K562 (cell line): ENCODE measurements around the gene ATP1A3. TPM values are rescaled to one million over a fixed set of nuclear protein-coding genes. Genes with fewer than 3 reads are reported as not detected.

Experiments used
- ELF2 ChIP-seq: fragments of 250-450 bp; sonication (Bioruptor Pico); IDR thresholded peaks from 2 replicates; pipeline ENCODE4 v1.5.0; 2021; ENCODE audit warnings: mild to moderate bottlenecking
- EP300 ChIP-seq: IDR thresholded peaks from 2 replicates; pipeline ENCODE4 v1.6.1; 2012; ENCODE audit warnings: low read length, improper control_type of control experiment
- EP400 ChIP-seq: fragments of 450-650 bp; IDR thresholded peaks from 2 replicates; pipeline ENCODE4 v1.6.1; 2017; ENCODE audit warnings: antibody characterized with exemption, mild to moderate bottlenecking, moderate library complexity
- ESRRA ChIP-seq: fragments of 450-650 bp; IDR thresholded peaks from 2 replicates; pipeline ENCODE4 v1.6.1; 2014; ENCODE audit warnings: low read depth, mild to moderate bottlenecking, moderate library complexity, borderline replicate concordance
- EZH2 ChIP-seq: IDR thresholded peaks from 2 replicates; pipeline ENCODE4 v1.6.1; 2012; ENCODE audit warnings: low read depth, mild to moderate bottlenecking, inconsistent platforms, low read length, borderline replicate concordance
- FOXK2 ChIP-seq, 2 experiments: fragments of 450-650 bp; IDR thresholded peaks in 1 of 2; conservative IDR thresholded peaks in 1 of 2; 2 replicates each; pipeline ENCODE4 v1.6.1; 2016; ENCODE audit warnings: low read depth in 2 of 2, mild to moderate bottlenecking in 1 of 2
- GABPB1 ChIP-seq: sonication (generic); formaldehyde crosslinking; IDR thresholded peaks from 2 replicates; pipeline ENCODE4 v1.8.0; 2022; ENCODE audit warnings: mild to moderate bottlenecking, missing genetic modification reagents
- GATA2 ChIP-seq: sonication (generic); formaldehyde crosslinking; IDR thresholded peaks from 2 replicates; pipeline ENCODE4 v1.4.0; 2020; ENCODE audit warnings: mild to moderate bottlenecking, missing genetic modification reagents
- HMGN3 ChIP-seq: IDR thresholded peaks from 2 replicates; pipeline ENCODE4 v1.6.1; 2011; ENCODE audit warnings: borderline replicate concordance, low read depth, mild to moderate bottlenecking, mixed read lengths, low read length; ENCODE audit not compliant: insufficient read length; ENCODE audit errors: extremely low read depth
- JUN ChIP-seq, 2 experiments: sonication (generic) in 1 of 2; formaldehyde crosslinking in 1 of 2; IDR thresholded peaks; 2 replicates each; pipeline versions ENCODE4 v1.6.1 to v1.8.0; 2012 to 2022; ENCODE audit warnings: borderline replicate concordance in 2 of 2, mild to moderate bottlenecking in 2 of 2, improper control_type of control experiment in 1 of 2, low read depth in 1 of 2, low read length in 1 of 2, missing genetic modification reagents in 1 of 2
- NBN ChIP-seq: fragments of 450-650 bp; IDR thresholded peaks from 2 replicates; pipeline ENCODE4 v1.6.1; 2016; ENCODE audit warnings: low read depth, mild to moderate bottlenecking
- NCOA1 ChIP-seq: fragments of 450-650 bp; IDR thresholded peaks from 2 replicates; pipeline ENCODE4 v1.6.1; 2016; ENCODE audit warnings: low read depth
- NFE2 ChIP-seq: IDR thresholded peaks from 2 replicates; pipeline ENCODE4 v1.6.1; 2014; ENCODE audit warnings: antibody characterized with exemption, low read depth
- POLR2A ChIP-seq: fragments of 450-650 bp; conservative IDR thresholded peaks from 2 replicates; pipeline ENCODE4 v1.6.1; 2016
- PURB ChIP-seq: sonication (generic); formaldehyde crosslinking; IDR thresholded peaks from 2 replicates; pipeline ENCODE4 v1.9.0; 2021; ENCODE audit warnings: low read depth, mild to moderate bottlenecking, missing genetic modification reagents
- RBFOX2 ChIP-seq: fragments of 200-400 bp; formaldehyde crosslinking; IDR thresholded peaks from 2 replicates; pipeline ENCODE4 v1.6.1; 2017; ENCODE audit warnings: low read depth, mild to moderate bottlenecking, low read length, moderate library complexity
- RBM14 ChIP-seq: fragments of 200-400 bp; formaldehyde crosslinking; IDR thresholded peaks from 2 replicates; pipeline ENCODE4 v1.6.1; 2018; ENCODE audit warnings: low read depth, mild to moderate bottlenecking, low read length, moderate library complexity, borderline replicate concordance; ENCODE audit not compliant: insufficient read depth
- RBM34 ChIP-seq: fragments of 200-400 bp; formaldehyde crosslinking; IDR thresholded peaks from 2 replicates; pipeline ENCODE4 v1.6.1; 2018; ENCODE audit warnings: low read length, borderline replicate concordance; ENCODE audit not compliant: insufficient read depth
- TAF9B ChIP-seq: fragments of 450-650 bp; IDR thresholded peaks from 2 replicates; pipeline ENCODE4 v1.6.1; 2018; ENCODE audit warnings: mild to moderate bottlenecking; ENCODE audit not compliant: partially characterized antibody
- ZBTB12 ChIP-seq: fragments of 250-450 bp; sonication (Bioruptor Pico); IDR thresholded peaks from 2 replicates; pipeline ENCODE4 v1.4.0; 2020
- ZC3H8 ChIP-seq: fragments of 450-650 bp; IDR thresholded peaks from 2 replicates; pipeline ENCODE4 v1.6.1; 2017
- ZNF121 ChIP-seq: sonication (generic); formaldehyde crosslinking; conservative IDR thresholded peaks from 2 replicates; pipeline ENCODE4 v1.8.0; 2022; ENCODE audit warnings: missing genetic modification reagents
- ZNF212 ChIP-seq: fragments of 450-650 bp; formaldehyde crosslinking; IDR thresholded peaks from 2 replicates; pipeline ENCODE4 v1.4.0; 2020; ENCODE audit warnings: mild to moderate bottlenecking
- ZNF41 ChIP-seq: fragments of 250-450 bp; sonication (Bioruptor Pico); conservative IDR thresholded peaks from 2 replicates; pipeline ENCODE4 v1.4.0; 2020; ENCODE audit warnings: mild to moderate bottlenecking
- ZNF512 ChIP-seq: IDR thresholded peaks from 2 replicates; pipeline ENCODE4 v1.6.1; 2016; ENCODE audit warnings: missing genetic modification characterization, missing compliant biosample characterization
- polyA plus RNA-seq, 8 experiments: library from polyadenylated mRNA; depleted of rRNA in 4 of 8; stranded (reverse) in 5 of 8; unstranded in 3 of 8; fragments of >200 nt; fragmentation: Nextera tagmentation in 2 of 8; fragmentation: Illumina TruSeq in 1 of 8; extraction: Ambion mirVana in 2 of 8; extraction: Trizol in 1 of 8; gene quantifications; 2 replicates each; pipeline versions ENCODE4 v1.2.1 to v1.2.3, GENCODE V29; 2011 to 2014; ENCODE audit warnings: inconsistent platforms in 1 of 8, missing spikeins in 1 of 8
- total RNA-seq, 7 experiments: library from RNA; depleted of rRNA in 6 of 7; stranded (reverse); fragments of >200 nt in 6 of 7; fragmentation: Illumina TruSeq in 2 of 7; extraction: Trizol in 2 of 7; gene quantifications; 2 replicates each; pipeline versions ENCODE4 v1.2.1 to v1.2.3, GENCODE V29; 2011 to 2021; ENCODE audit warnings: low replicate concordance in 1 of 7
- TF ChIP-seq, protein P1 (sequence below): sonication (generic); formaldehyde crosslinking; IDR thresholded peaks from 2 replicates; pipeline ENCODE4 v1.8.0; 2022; ENCODE audit warnings: mild to moderate bottlenecking, missing genetic modification reagents

The ATP1A3 gene
- total and polyA plus RNA-seq, 9 of the 15 experiments (the other 6 are each of a cell fraction or from before 2014, with no cell fraction given), result 0.03 to 1.0 (median 0.17) TPM; not detected in 3

GRCh38 chr19:41959056-41960053 is 34.7 kb downstream of the ATP1A3 start, which contains the start of gene RABAC1 (continued):
- TF ChIP-seq NCOA1 (no peak), TAF9B (no peak), EZH2 (no peak), ZNF212 (CRISPR knock-in tag) (no peak), RBFOX2 (peak; percentile 62), NBN (no peak), FOXK2 (conservative IDR thresholded peaks at IDR 0.05 in 1 of 2, IDR thresholded peaks at IDR 0.05 in 1 of 2; ENCODE audit: low read depth in 2 of 2) (peak in 1 of 2 experiments; percentile 57; a peak in 3 of 4 replicates), PURB (CRISPR knock-in tag) (no peak), GATA2 (no peak), ZNF121 (CRISPR knock-in tag) (peak; percentile 53), JUN (IDR thresholded peaks at IDR 0.05; ENCODE audit: borderline replicate concordance, low read depth, low read length) (peak; percentile 46; the same call in 1 of the 2 replicates), JUN (CRISPR knock-in tag; IDR thresholded peaks at IDR 0.05; ENCODE audit: borderline replicate concordance) (no peak), POLR2A (no peak; the same call in 1 of the 2 replicates), RBM34 (no peak), ESRRA (peak; percentile 49), ELF2 (CRISPR knock-in tag) (no peak), ZBTB12 (CRISPR knock-in tag) (peak; percentile 76), ZNF512 (no peak), GABPB1 (CRISPR knock-in tag) (peak; percentile 64; the same call in 1 of the 2 replicates), RBM14 (no peak), HMGN3 (peak; percentile 42), ZC3H8 (no peak), EP400 (peak; percentile 90), NFE2 (peak; percentile 60; the same call in 1 of the 2 replicates), EP300 (peak; percentile 15; the same call in 1 of the 2 replicates), ZNF41 (CRISPR knock-in tag) (no peak)
- TF ChIP-seq, protein P1, sequence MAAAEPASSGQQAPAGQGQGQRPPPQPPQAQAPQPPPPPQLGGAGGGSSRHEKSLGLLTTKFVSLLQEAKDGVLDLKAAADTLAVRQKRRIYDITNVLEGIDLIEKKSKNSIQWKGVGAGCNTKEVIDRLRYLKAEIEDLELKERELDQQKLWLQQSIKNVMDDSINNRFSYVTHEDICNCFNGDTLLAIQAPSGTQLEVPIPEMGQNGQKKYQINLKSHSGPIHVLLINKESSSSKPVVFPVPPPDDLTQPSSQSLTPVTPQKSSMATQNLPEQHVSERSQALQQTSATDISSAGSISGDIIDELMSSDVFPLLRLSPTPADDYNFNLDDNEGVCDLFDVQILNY (CRISPR knock-in tag), result no peak
